Thyroid gland (tissue), 4 donors: ENCODE results near the gene CCDC83.
"Not testable (repeated sequence)": the region's sequence is repeated elsewhere in the genome, so short reads cannot be mapped to it uniquely, and the experiment has no call there.

Experiments
- CTCF ChIP-seq, 6 experiments: fragments of 200-600 bp in 3 of 6; fragments of 450-650 bp in 3 of 6; sonication (generic) in 3 of 6; IDR thresholded peaks; one replicate each; pipeline ENCODE4 v1.5.1; 2016 to 2019; ENCODE audit warnings: antibody characterized with exemption in 6 of 6, mild to moderate bottlenecking in 2 of 6, inconsistent platforms in 1 of 6, moderate library complexity in 1 of 6
- POLR2A ChIP-seq, 2 donors: fragments of 450-650 bp; IDR thresholded peaks; one replicate each; pipeline ENCODE4 v1.6.1; 2017; ENCODE audit warnings: antibody characterized with exemption in 2 of 2, mild to moderate bottlenecking in 2 of 2, moderate library complexity in 1 of 2

- not testable (repeated sequence) for TF ChIP-seq POLR2A, CTCF (IDR thresholded peaks at IDR 0.05)
Measured at GRCh38 chr11:85859541-85859940, 4.4 kb downstream of the CCDC83 start.
